Pancreas (tissue), 10 donors: ENCODE measurements around the gene COL28A1. TPM values are rescaled to one million over a fixed set of nuclear protein-coding genes. Genes with fewer than 3 reads are reported as not detected.

Experiments used
- ATAC-seq, 4 donors: fragments of 200-7000 bp; cut with Tn5 transposase; one replicate each; pipeline versions ENCODE4 v1.8.0 to v1.9.1; 2020; ENCODE audit warnings: mild to moderate bottlenecking in 4 of 4, moderate library complexity in 4 of 4
- DNase-seq, 6 donors: peaks; one replicate each; pipeline ENCODE4 v3.0.0-alpha.2; 2020
- FAIRE-seq: peaks from 2 replicates; lab custom pipeline; 2012; peaks lifted over from hg19 to GRCh38; lab: Jason Lieb, UNC
- H3K27ac ChIP-seq, 4 donors: fragments of 200-600 bp; sonication (generic); 1 replicate in 3 of 4; 2 replicates in 1 of 4; pipeline versions ENCODE4 v1.5.0 to v1.8.0; 2020
- H3K27me3 ChIP-seq, 4 donors: fragments of 200-600 bp; one replicate each; pipeline ENCODE4 v1.8.0; 2021
- H3K36me3 ChIP-seq, 3 donors: fragments of 200-600 bp; sonication (generic) in 1 of 3; one replicate each; pipeline versions ENCODE4 v1.5.0 to v1.8.0; 2020 to 2021
- H3K4me1 ChIP-seq, 3 donors: fragments of 200-600 bp; one replicate each; pipeline ENCODE4 v1.8.0; 2021
- H3K4me3 ChIP-seq, 4 donors: fragments of 200-600 bp; sonication (generic) in 2 of 4; one replicate each; pipeline versions ENCODE4 v1.5.0 to v1.8.0; 2020 to 2021
- H3K9me3 ChIP-seq, 4 donors: fragments of 200-600 bp; one replicate each; pipeline ENCODE4 v1.8.0; 2021
- CTCF ChIP-seq, 4 donors: fragments of 200-600 bp; sonication (generic) in 3 of 4; IDR thresholded peaks; one replicate each; pipeline versions ENCODE4 v1.5.0 to v1.8.0; 2021; ENCODE audit warnings: antibody characterized with exemption in 4 of 4
- WGBS, 2 donors: extraction: QIAGEN DNeasy Blood & Tissue Kit; methylation state at CpG; one replicate each; pipeline ENCODE4 v1.1.7; 2013; 5-methylcytosine and 5-hydroxymethylcytosine counted together
- intact Hi-C, 3 donors: fragments of 100-400 bp; cut with DNase I; formaldehyde crosslinking; loops; one replicate each; pipeline versions ENCODE4 v1.11.1 to v1.14.2; 2022
- polyA plus RNA-seq, 2 donors: library from polyadenylated mRNA; stranded (reverse); fragments of 200-250 nt; gene quantifications; one replicate each; pipeline ENCODE4 v1.2.3, GENCODE V29; 2013
- total RNA-seq, 6 donors: library from RNA; stranded (reverse); fragmentation: NEBNext Ultra II Directional in 4 of 6; extraction: Animal tissue kit (Norgen Biotek cat#: 25700) in 4 of 6; gene quantifications; one replicate each; pipeline versions ENCODE4 v1.2.1 to v1.2.4, GENCODE V29; 2021 to 2023
- donor health status: healthy with polysubstance abuse.
- donor health status: DM: no; HTN: no; CAD: no; lungs with moderate emphysema.
- donor health status: DM: no; HTN: no; CAD: no.
- donor health status: control.
- donor health status: control.
- donor health status: Bipolar disorder and iron deficiency.
- donor health status: DM: yes; HTN: yes; CAD: no.
- donor health status: DM: no; HTN: no; CAD: no.
- donor health status: DM: no; HTN: no; CAD: no.
- donor health status: DM: yes; HTN: yes; CAD: no.

COL28A1 gene
- total and polyA plus RNA-seq, 8 donors, result 0.84 to 14.4 (median 3.5) TPM

- H3K36me3 ChIP-seq, result no peaks in the 10 kb centered on the region
- no peak overlapping the region for H3K27ac ChIP-seq
- 87 to 96% methylated on average over 3 of the region's 3 CpGs for WGBS, 2 donors
- ATAC-seq (no peak), FAIRE-seq (no peak), DNase-seq (no peak)
- H3K27me3 ChIP-seq, result no peaks in the 10 kb centered on the region
- intact Hi-C loops, result no loop called here
- TF ChIP-seq CTCF (IDR thresholded peaks at IDR 0.05), result no peak
- no peak overlapping the region for H3K4me3 ChIP-seq
- H3K4me1 ChIP-seq, result peaks cover 0 to 12% (median 5%) of the 10 kb centered on the region in 3 donors
- no peaks in the 10 kb centered on the region for H3K9me3 ChIP-seq
These were observed 15.0 kb upstream of the COL28A1 start for GRCh38 chr7:7550663-7551062.

- no peaks in the 10 kb centered on the region for H3K36me3 ChIP-seq
- no peak overlapping the region for H3K27ac ChIP-seq
- peaks cover 0 to 6% (median 5%) of the 10 kb centered on the region in 3 donors for H3K4me1 ChIP-seq
- H3K4me3 ChIP-seq, result no peak overlapping the region
- H3K9me3 ChIP-seq, result no peaks in the 10 kb centered on the region
- no peak for FAIRE-seq
- intact Hi-C loops, result no loop called here
- DNase-seq, result no peak
- 94 to 97% methylated on average over 3 of the region's 3 CpGs for WGBS, 2 donors
- ATAC-seq, result no peak
- TF ChIP-seq CTCF (IDR thresholded peaks at IDR 0.05), result no peak
- no peaks in the 10 kb centered on the region for H3K27me3 ChIP-seq
These were observed 12.7 kb upstream of the COL28A1 start for GRCh38 chr7:7548407-7548806.

GRCh38 chr7:7542251-7542835 is 6.7 kb upstream of the COL28A1 start:
- no peak for ATAC-seq
- no peaks in the 10 kb centered on the region for H3K36me3 ChIP-seq
- no peak for TF ChIP-seq CTCF (IDR thresholded peaks at IDR 0.05)

GRCh38 chr7:7539711-7540110 is 4.0 kb upstream of the COL28A1 start:
- FAIRE-seq (no peak), ATAC-seq (no peak)

More at GRCh38 chr7:7542251-7542835, 6.7 kb upstream of the COL28A1 start:
- H3K9me3 ChIP-seq, result no peaks in the 10 kb centered on the region
- no peak overlapping the region for H3K27ac ChIP-seq
- H3K4me1 ChIP-seq, result no peaks in the 10 kb centered on the region
- DNase-seq, result no peak
- H3K27me3 ChIP-seq, result no peaks in the 10 kb centered on the region
- H3K4me3 ChIP-seq, result no peak overlapping the region
- FAIRE-seq, result no peak
- intact Hi-C loops, result no loop called here
- 72 to 75% methylated on average over 4 of the region's 4 CpGs for WGBS, 2 donors

More at GRCh38 chr7:7539711-7540110, 4.0 kb upstream of the COL28A1 start:
- no peak overlapping the region for H3K27ac ChIP-seq
- H3K4me3 ChIP-seq, result no peak overlapping the region
- no peaks in the 10 kb centered on the region for H3K9me3 ChIP-seq
- no peak for TF ChIP-seq CTCF (IDR thresholded peaks at IDR 0.05)
- no peaks in the 10 kb centered on the region for H3K27me3 ChIP-seq
- no peaks in the 10 kb centered on the region for H3K4me1 ChIP-seq
- DNase-seq, result no peak
- H3K36me3 ChIP-seq, result no peaks in the 10 kb centered on the region
- WGBS, 2 donors, result 68 to 76% methylated on average over 4 of the region's 4 CpGs
- intact Hi-C loops, result no loop called here
